RPMI8226 (cell line): ENCODE measurements around the gene PNLIPRP2.

ENCODE experiments used
- DNase-seq: peaks from one replicate; pipeline ENCODE4 v3.0.0-alpha.2; 2015

The PNLIPRP2 gene

GRCh38 chr10:116613471-116613870 lies 7.3 kb upstream of the PNLIPRP2 start:
- no peak for DNase-seq

GRCh38 chr10:116614796-116615195 lies 6.0 kb upstream of the PNLIPRP2 start:
- DNase-seq, result no peak

- no peak for DNase-seq
Observed at GRCh38 chr10:116615199-116615776, 5.5 kb upstream of the PNLIPRP2 start.

DNA sequence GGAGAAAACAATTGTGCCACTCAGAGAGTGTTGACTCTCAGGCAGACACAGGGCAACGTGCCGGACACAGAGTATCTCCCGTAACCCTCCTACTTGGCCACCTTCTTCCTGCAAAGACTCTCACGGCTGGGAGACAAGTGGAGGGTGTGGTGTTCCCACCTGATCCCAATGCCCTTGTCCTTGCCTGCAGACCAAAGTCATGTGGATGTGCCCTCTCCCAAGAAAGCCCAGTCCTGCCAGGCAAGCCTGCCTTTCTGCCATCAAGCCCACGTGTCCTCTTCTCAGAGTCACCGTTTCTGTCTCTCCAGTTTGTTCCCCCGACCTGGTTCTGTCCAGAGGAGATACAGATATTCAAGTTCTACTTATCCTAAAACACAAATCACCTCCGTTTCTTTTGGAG lies 723 bp downstream of the PNLIPRP2 start:
- DNase-seq, result no peak

GRCh38 chr10:116621934-116622655 lies 1.3 kb downstream of the PNLIPRP2 start:
- DNase-seq, result no peak

- DNase-seq, result no peak
Observed at GRCh38 chr10:116625845-116626244, 5.1 kb downstream of the PNLIPRP2 start.

GRCh38 chr10:116626815-116627214 lies 6.1 kb downstream of the PNLIPRP2 start:
- DNase-seq, result no peak

- DNase-seq, result peak; percentile 10
Observed at GRCh38 chr10:116627386-116627933, 6.7 kb downstream of the PNLIPRP2 start.

GRCh38 chr10:116629340-116629739 lies 8.6 kb downstream of the PNLIPRP2 start:
- DNase-seq, result no peak

DNA sequence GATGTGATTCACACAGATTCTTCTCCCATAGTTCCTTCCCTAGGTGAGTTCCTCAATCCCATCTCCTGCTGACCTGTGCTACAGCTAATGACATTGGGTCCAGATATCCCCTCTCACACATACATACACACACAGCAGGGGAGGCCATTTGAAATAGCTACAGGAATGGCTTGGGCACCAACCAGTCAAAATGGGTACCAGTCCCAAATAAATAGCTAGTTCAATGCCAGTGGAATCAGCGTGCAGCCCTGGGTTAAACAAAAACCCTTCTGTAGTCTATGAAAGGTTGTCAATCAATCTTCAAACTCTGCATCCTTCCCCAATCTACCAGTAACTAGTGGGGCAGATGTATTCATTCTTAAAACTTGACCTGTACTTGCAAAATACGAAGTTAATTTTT lies 9.3 kb downstream of the PNLIPRP2 start:
- no peak for DNase-seq

- no peak for DNase-seq
Observed at GRCh38 chr10:116631871-116632295, 11.1 kb downstream of the PNLIPRP2 start.

- no peak for DNase-seq
Observed at GRCh38 chr10:116632596-116633215, 12.0 kb downstream of the PNLIPRP2 start.

- DNase-seq, result no peak
Observed at GRCh38 chr10:116633216-116633600, 12.5 kb downstream of the PNLIPRP2 start.

GRCh38 chr10:116634126-116634975 lies 13.6 kb downstream of the PNLIPRP2 start:
- no peak for DNase-seq

DNA sequence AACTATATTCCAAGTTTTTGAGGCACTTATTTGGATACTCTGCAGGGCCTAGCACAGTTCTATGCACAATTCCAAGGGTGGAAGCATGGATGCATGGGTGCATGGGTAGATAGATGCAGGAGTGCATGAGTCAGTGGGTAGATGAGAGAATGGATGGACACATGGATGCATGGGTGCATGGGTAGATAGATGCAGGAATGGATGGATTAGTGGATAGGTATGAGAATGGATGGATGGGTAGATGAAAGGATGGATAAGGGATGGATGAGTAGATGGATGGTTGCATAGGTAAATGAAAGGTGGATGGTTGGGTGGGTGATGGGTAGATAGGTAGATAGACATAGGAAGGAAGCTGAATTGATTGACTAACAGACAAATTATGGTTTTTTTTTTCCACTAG lies 15.6 kb downstream of the PNLIPRP2 start:
- no peak for DNase-seq

GRCh38 chr10:116636976-116637375 lies 16.2 kb downstream of the PNLIPRP2 start:
- no peak for DNase-seq

- DNase-seq, result no peak
Observed at GRCh38 chr10:116637830-116638229, 17.1 kb downstream of the PNLIPRP2 start.

- no peak for DNase-seq
Observed at GRCh38 chr10:116646502-116646901, 25.7 kb downstream of the PNLIPRP2 start.

DNA sequence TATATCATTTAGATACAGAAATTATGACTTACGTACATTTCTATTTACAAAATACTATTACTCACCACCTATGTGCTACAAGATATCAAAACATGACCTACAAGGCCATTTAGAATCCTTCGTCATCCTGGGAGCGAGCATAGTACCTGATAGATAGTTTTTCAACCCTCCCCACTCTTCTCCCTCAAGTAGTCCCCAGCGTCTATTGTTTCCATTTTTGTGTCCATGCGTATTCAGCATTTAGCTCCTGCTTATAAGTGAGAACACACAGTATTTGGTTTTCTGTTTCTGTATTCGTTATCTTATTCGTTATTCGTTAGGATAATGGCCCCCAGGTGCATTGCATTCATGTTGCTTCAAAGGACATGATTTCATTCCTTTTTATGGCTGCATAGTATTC lies 28.1 kb downstream of the PNLIPRP2 start:
- no peak for DNase-seq

GRCh38 chr10:116653885-116654284 lies 33.1 kb downstream of the PNLIPRP2 start:
- DNase-seq, result no peak

GRCh38 chr10:116654816-116655215 lies 34.1 kb downstream of the PNLIPRP2 start:
- DNase-seq, result no peak

DNA sequence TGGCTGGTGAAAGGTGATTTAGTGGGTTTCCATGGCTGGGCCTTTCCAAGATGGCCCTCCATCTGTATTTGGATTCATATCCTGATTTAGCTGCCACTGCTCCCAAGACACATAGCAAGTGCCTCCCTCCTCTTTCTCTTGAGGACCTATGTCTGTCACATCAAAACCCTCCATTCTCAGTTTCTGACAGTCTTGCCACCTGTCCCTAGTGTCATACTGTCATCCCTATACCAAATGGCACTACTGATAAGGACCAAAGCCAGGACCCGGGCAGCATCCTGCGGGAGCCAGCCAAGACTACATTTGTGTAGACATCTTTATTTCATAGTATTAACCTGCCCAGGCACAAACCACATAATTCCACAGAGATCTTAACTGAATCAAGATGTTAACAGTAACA lies 34.8 kb downstream of the PNLIPRP2 start:
- no peak for DNase-seq

DNA sequence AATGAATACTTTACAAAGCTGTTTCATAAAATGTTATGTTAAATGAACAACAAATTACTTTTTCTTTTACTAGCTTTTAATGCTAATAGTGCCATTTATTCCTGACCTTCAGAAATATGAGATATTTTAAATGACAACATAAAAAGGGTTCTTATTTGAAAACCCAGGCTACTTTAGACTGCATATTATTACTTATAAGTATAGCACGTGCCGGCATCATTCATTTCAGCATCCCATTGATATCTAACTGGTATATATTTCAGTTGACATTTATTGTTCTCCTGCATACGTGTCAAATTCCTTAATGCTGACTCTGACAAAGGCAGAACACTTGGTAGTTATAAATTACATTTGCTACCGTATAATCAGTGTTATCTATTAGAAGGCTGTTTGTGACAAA lies 35.3 kb downstream of the PNLIPRP2 start:
- DNase-seq, result no peak
